DMS153 treated with DMSO at 0.1 percent for 48 hours (cell line): Measurements from ENCODE around the gene HOXA13.

Experiments
- DNase-seq: peaks from one replicate; lab custom pipeline; 2025; ENCODE audit not compliant: unreplicated experiment; lab: John Stamatoyannopoulos, UW

HOXA13 gene

DNA sequence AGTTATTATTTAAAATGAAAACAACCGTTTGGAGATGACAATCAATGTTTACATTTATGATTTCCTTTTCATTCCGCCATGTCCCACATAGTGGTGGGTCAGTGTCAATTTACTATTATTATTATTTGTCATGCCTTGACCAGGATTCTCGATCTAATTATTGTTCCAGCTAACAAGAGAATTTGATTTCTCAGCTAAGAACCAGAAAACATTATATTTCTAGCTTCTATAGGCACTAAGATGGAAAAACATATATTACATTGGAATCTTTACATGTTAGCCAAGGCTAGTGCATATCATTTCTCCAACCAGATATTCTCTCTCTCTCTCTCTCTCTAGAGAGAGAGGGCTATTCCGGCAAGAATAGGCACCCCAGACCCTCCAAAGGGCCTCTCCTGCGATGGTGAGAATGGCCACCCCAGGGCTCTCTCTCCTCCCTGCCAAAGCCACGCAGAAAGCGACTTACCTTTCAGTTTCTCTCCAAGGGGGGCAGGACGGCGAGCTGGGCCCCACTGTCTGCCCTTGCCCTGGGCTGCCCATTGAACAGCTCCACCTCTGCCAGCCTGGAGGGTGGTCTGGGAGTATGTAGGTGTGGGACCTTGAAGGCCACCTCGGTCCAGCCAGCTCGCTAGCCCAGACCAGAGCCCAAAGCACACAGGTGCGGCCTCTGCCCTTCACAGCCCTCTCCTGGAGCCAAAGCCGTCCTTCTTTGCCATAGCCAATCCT, 49.9 kb downstream of the HOXA13 start:
- no peak for DNase-seq

DNA sequence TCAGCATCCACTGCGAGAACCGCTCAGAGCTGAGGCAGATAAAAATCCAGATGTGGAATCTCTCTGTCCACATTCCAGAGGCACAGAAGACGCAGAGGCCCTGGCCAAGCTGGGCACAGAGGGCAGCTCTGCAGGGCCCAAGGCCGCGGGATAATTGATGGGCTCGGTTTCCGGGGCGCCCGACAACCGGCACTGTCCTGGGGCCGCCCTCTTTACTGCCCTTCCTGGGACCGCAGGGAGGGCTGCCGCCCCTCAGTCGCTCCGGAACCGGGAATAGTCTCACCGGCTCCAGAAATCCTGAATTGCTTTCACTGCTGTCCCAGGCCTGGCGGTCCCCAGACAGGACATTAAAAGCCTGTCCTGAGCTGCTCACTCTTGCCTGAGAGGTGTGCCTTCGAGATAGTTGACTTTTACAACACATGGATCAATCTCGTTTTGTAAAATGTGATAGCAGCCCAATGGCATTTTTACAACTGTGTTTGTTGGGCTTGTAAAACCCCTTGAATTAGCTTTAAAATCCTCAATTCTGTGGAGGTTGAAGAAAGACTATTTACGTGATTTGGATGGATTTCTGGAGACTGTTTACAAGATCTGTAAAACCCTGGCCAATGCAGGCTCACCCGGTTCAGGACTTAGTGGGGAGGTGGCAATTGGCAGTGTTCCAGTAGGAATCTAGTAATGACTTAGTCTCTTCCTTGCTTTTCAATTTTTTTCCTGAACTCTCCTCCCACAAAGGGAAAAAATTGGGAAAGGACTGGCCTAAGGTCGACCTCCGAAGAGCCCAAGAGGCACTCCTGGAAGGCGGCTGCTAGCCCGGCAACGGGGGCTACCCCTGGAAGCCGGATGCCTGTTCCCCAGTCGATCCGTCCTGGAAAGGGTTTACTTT, 50.9 kb downstream of the HOXA13 start:
- no peak for DNase-seq

DNA sequence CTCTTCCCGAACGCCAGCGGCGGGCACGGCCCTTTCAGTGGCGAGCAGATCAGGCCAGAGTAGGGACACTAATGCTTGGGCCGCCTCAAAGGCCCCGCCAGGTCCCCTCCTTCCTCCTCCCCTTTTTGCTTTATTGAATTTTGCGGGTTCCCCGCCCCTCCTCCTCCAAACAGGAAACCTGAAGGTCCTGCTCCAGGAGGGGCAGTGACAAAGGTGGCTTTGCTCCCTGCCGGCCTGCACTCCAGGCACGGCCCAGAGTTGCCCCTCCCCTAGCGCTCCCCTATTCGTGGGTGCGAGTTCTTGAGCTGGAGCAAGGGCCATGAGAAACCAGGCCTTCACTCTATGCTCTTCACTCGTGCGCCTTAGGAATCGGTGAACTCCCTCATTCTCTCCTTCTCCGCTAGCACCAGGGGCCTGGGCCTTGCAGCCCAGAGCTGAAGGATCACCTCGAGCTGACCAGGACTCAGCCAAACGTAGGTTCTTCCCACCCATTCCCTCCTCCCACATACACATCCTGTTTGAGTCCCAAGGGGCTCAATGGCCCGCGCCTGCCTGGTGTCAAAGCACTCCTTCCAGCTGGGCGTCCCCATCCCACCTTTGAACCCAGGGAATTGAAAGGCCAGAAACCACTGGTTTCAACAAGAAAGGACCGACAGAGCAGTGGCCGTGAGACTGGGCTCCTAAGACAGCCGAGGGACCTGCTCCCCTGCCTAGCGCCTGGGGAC, 51.7 kb downstream of the HOXA13 start:
- peak; percentile 68 for DNase-seq

DNA sequence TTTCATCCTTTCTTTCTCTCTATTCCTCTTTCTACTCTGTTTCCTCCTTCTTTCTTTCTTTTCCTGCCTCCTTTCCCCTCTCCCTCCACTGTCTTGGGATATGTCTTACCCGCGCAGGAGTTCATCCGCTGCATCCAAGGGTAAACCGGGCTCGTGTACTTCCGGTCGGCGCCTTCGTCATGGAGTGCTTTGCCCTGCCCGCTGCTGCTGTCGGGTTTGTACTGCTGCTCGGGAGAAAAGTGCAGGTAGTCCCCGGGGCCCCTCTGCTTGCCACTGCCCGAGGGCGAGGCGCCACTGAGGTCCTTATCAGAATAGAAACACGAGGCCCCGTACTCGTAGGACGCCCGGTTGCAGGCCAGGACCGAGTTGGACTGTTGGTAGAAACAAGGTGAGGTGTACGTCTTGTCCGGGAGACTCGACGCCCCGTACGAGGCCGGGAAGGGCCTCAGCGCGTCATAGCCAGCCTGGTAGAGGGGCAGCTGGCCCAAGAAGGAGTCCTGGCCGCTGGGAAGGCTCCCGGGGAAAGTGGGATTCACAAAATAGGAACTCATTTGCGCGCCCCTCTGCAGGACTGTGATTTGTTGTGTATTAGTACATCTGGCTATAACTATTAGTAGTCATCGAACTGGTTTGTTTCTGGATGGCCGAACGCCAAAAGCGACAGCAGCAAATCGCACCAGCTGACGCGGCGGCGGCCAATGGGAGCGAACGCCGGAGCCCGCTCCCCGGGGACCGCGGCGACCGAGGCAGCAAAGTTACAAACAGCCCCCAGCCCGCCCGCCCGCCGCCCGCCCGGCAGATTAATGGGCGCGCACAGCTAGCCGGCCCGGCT, 52.5 kb downstream of the HOXA13 start, which contains the start of gene HOXA6:
HOXA6 (minus strand) TSS at position 576 of the 832 bp plus-strand sequence; CDS start at position 551, 25 bp downstream.
- peak; percentile 85 for DNase-seq

DNA sequence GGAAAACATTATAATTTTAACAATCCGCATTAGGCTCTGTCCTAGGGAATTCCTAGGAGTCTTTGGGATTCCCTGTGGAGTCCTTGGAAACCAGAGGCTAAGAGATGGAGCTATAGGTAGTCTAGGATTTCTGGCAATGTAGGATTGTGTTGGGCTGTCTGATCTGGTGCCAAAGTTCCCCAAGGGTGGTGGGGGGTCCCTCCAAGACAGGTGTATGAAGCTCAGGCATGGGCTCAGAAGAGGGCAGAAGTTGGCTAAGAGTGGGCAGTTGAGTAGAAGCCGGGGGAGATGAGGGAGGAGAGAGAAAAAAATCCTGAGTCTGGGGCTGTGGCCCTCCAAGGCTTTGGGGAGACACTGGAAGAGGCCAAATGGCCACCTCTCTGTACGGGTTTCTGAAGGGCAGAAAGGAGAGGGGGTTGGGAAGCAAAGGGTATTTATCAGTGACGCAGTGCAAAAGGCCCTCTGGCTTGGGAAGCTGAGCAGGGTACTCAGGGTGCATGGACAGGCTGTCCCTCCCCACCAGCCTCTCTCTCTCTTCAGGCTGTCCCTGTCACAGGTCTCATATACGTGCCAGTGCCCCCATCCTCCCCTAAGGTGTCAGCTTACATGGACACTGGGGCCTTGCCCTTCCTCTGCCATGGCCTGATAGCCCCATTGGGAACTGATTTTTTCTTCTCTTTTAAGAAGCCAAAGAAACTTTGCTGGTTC, 53.2 kb downstream of the HOXA13 start:
- no peak for DNase-seq

DNA sequence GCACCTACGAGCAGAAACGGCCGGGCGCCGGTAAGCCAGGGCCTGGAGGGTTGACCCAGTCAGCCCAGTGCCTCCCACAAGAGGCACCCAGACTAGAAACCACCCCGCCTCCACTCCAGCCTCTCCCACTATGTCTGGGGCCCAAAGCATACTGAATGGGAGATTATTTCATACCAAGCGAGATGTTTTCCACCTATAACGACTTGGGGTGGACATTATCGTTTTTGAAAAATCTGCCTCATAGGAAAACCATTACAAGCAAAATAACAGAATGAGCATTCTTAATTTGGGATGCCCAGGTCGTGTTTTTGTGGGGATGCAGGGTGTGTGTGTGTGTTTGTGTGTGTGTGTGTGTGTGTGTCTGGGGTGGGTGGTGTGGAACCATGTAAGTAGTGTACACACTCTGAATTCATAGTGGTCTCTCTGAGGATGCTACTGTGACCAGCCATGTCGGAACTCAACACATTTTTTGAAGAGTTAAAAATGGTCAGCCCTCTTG, 53.9 kb downstream of the HOXA13 start:
- no peak for DNase-seq

DNA sequence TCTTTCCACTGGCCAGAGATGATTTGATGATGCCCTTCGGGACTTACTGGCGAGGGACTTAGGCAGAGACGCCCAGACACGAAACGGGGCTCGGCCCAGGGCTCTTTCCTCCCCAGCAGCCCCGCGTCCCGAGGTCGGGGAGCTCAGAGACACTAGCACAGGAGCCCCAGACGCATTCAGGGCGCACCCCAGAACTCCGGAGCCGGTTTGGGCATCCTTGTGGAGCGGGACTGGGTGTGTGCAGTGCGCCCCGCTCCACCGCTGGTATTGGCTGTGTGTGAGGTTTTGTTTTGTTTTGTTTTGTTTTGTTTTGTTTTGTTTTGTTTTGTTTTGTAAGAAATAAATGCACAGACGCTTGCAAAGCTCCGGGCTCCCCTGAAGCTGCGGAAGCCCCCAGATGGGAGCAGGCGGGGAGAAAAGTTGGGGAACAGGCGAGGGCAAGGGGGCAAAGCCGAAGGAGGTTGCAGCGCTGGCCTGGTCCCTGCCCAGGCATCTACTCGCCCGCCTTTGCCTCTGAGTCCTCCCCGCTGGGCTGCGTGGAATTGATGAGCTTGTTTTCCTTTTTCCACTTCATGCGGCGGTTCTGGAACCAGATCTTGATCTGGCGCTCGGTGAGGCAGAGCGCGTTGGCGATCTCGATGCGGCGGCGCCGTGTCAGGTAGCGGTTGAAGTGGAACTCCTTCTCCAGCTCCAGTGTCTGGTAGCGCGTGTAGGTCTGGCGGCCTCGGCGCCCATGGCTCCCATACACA, 54.6 kb downstream of the HOXA13 start:
- no peak for DNase-seq

DNA sequence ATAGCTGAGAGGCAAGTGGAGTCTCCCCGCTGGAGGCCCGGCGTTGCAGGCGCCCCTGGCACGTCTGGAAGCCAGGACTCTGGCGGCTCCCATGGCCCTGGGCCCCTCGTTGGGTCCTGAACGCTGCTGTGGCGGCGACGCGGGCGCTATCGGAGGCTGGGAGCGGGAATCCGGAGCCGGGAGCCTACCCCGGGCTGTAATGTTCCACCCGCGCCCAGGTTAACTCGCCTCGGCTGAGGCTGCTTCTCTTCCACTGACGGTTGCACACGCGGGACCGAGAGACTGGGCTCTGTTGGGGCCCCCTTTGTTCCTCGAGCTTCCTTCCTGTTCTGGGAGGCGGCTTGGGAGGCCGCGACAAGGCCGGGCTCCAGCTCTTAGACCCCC, 55.1 kb downstream of the HOXA13 start:
- DNase-seq, result no peak
